ENCODE data around the gene SELENOS. TPM values are rescaled to one million over a fixed set of nuclear protein-coding genes. Genes with fewer than 3 reads are reported as not detected.
A peak's percentile ranks its signal among the peaks of the same experiment; 100 is the strongest.

SELENOS gene
- total RNA-seq, 2 experiments from 2014 or later: 43.0 to 45.7 TPM

DNA sequence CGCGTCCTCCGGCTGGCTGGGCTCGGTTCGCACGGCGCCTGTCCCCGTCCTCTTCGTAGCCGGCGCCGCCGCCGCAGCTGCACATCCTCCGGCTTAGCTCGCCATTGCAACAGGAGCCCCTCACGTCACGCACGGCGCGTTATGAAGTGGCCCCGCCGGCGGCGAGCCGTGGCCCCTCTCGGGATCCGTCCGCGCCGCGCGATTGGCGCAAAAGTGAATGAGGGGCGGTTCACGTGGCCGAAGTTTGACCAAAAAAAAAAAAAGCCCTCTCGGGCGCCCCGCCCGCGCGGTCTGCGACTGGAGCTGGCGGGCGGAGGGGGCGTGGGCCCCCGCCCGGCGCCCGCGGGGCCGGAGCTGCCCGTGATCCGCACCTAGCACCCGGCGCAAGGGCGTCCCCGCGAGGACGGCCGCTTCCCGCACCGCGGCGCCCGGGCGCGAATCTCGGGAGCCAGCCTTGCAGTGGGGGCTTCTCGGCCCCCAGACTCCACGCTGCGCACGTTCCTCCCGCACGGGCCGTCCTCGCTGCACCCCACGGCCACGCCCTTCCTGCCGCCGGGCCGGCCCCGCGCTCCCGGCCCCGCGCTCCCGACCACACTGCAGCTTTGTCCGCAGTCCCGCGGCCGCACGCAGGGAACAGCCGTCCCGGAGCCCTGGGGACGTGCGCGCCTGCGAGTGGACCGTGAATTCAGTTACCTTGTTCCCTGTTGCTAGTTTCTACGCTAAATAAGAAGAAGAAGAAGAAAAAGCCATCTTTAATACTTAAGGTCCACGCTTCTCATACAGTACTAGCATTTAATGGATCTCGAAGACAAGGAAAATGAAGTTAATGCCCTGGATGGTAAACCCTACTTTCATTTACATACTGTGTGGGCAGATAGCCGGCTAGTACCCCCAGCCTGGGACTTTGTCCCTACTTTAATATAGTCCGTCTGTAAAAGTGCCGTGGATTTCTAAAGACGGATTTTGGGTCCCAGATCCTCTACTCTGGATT lies 25.2 kb downstream of the SELENOS start, which contains the start of gene CHSY1:
Gene CHSY1 (minus strand): TSS at position 219 of the 991 bp plus-strand sequence. CDS start 592 bp downstream, outside the sequence.
- ChIA-PET CTCF (interaction anchor here (0.7 to 2.5 kb wide), 14 partner anchors 9 to 246 kb away, joined by 3 to 15 read pairs (median 5); partner anchors contain the start of gene SNRPA1), POLR2A (interaction anchor here (0.9 to 4.0 kb wide), 18 partner anchors 11 to 235 kb away, joined by 3 to 66 read pairs (median 6); no protein-coding TSS in a partner anchor)
- H3K27ac Mint-ChIP-seq: peak within 1 kb of the TSS; percentile 86
- no peaks in the 10 kb centered on the region for H3K9me3 Mint-ChIP-seq
- peaks cover 30% of the 10 kb centered on the region for H3K36me3 Mint-ChIP-seq (ENCODE audit: low read depth)
- peak within 1 kb of the TSS; percentile 95 for H3K4me3 Mint-ChIP-seq
- peak; percentile 90 for DNase-seq
- H3K4me1 Mint-ChIP-seq: peaks cover 70% of the 10 kb centered on the region
- H3K27me3 Mint-ChIP-seq: no peaks in the 10 kb centered on the region

DNA sequence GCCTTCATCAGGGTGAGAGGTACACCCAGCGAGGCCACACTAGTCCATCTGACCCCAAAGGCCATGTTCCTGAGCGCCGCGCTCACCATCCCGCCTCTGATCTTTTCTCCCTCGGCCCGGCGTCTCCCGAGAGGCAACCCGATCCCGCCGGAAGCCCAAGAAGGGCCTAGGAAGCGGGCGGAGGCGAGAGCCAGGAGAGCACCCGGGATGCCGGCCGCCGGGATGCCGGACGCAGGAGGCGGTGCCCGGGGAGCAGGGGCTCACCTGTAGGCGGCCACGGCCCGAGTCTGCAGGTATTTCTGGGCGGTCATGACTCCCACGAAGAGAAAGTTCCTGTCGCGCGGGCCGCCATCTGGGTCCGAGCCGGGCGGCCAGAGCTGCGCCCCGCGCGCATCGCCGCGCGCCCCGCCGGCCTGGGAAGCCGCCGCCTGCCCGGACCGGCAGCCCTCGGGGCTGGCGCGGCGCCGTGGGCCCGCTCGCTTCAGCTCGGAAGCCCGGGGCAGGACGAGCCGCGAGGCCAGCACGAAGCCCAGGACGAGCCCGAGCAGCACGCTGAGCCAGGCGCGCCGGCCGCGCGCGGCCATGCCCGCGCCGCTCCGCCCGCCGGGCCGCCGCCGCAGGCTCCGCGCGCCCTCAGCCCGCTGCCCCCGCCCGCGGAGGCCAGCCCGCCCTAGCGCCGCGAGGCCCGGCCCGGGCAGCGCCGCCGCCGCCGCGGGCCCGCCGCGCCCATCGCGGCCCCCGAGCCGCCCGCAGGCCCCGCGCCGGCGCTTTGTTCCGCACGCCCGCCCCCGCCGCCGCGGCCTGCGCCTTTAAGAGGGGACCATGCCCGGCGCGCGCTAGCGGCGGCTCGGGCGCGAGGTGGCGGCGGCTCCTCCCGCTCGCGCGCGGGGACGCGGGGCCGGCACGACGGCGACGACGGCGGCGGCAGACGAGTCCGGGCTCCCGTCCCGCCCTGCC lies 26.1 kb downstream of the SELENOS start:
- ChIA-PET POLR2A (interaction anchor here (0.9 to 4.0 kb wide), 18 partner anchors 10 to 234 kb away, joined by 3 to 66 read pairs (median 6); no protein-coding TSS in a partner anchor), CTCF (interaction anchor here (0.8 to 2.5 kb wide), 11 partner anchors 8 to 243 kb away, joined by 3 to 15 read pairs (median 5); partner anchors contain the start of gene SNRPA1)
- Mint-ChIP-seq H3K27me3 (no peaks in the 10 kb centered on the region), H3K9me3 (no peaks in the 10 kb centered on the region), H3K36me3 (ENCODE audit: low read depth) (peaks cover 39% of the 10 kb centered on the region), H3K4me1 (peaks cover 76% of the 10 kb centered on the region), H3K27ac (peak overlapping the region; percentile 80), H3K4me3 (peak overlapping the region; percentile 83)
- no peak for DNase-seq

DNA sequence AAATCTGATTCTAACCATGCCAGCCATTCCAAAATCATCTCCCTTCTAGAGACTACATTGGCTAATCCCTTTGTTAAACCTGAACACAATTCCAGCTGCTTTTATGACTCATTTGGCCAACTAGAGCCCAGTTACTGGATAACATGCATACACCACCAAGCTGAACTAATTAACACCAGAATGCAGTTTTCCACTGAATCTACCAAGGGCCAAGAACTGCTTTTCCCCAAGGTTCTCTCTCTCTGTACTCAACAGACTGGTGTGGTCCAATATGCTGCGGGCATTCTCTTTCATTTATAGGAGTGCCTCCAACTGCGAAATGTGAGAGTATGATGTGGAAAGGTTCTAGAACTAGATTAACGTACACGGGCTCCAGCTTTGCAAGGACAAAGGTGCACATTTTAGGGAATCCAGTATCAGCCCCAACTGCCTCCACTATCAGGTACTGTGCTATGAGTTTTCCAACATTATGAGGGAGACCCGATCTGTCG lies 26.9 kb downstream of the SELENOS start:
- ChIA-PET POLR2A (interaction anchor here (0.9 to 4.0 kb wide), 10 partner anchors 9 to 160 kb away, joined by 3 to 66 read pairs (median 7); no protein-coding TSS in a partner anchor), CTCF (interaction anchor here (0.8 to 1.5 kb wide), 6 partner anchors 8 to 83 kb away, joined by 3 to 5 read pairs (median 3); no protein-coding TSS in a partner anchor)
- Mint-ChIP-seq H3K4me1 (peaks cover 79% of the 10 kb centered on the region), H3K27me3 (no peaks in the 10 kb centered on the region), H3K27ac (peak overlapping the region; percentile 80), H3K36me3 (ENCODE audit: low read depth) (peaks cover 46% of the 10 kb centered on the region), H3K4me3 (peak overlapping the region; percentile 80), H3K9me3 (no peaks in the 10 kb centered on the region)
- no peak for DNase-seq

DNA sequence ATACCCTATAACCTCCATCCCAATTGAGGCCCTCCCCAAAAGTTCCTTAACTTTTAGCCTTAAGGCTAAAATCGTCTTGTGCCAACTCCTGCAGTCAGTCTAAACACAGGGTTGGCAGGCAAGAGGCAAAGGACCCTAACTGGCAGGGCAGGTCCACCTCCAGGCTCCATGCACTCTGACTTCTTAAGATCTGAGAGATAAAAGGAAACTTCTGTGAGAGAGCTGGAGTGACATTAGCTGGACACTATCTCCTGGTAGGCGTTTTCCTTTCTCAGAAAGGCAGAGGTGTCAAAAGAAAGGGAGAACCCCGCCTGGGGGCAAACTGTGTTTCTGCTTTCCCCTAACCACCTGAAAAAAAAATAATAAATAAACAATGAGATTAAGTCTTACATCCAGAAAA lies 29.0 kb downstream of the SELENOS start:
- POLR2A ChIA-PET: interaction anchor here (0.5 to 2.9 kb wide), 7 partner anchors 8 to 95 kb away, joined by 3 to 12 read pairs (median 4); no protein-coding TSS in a partner anchor
- Mint-ChIP-seq H3K9me3 (no peaks in the 10 kb centered on the region), H3K36me3 (ENCODE audit: low read depth) (peaks cover 65% of the 10 kb centered on the region), H3K27ac (peak overlapping the region; percentile 67), H3K4me3 (peak overlapping the region; percentile 11), H3K4me1 (peaks cover 82% of the 10 kb centered on the region), H3K27me3 (no peaks in the 10 kb centered on the region)
- CTCF ChIA-PET: interaction anchor here (0.5 to 6.4 kb wide), 10 partner anchors 8 to 240 kb away, joined by 3 to 51 read pairs (median 4); no protein-coding TSS in a partner anchor
- no peak for DNase-seq

DNA sequence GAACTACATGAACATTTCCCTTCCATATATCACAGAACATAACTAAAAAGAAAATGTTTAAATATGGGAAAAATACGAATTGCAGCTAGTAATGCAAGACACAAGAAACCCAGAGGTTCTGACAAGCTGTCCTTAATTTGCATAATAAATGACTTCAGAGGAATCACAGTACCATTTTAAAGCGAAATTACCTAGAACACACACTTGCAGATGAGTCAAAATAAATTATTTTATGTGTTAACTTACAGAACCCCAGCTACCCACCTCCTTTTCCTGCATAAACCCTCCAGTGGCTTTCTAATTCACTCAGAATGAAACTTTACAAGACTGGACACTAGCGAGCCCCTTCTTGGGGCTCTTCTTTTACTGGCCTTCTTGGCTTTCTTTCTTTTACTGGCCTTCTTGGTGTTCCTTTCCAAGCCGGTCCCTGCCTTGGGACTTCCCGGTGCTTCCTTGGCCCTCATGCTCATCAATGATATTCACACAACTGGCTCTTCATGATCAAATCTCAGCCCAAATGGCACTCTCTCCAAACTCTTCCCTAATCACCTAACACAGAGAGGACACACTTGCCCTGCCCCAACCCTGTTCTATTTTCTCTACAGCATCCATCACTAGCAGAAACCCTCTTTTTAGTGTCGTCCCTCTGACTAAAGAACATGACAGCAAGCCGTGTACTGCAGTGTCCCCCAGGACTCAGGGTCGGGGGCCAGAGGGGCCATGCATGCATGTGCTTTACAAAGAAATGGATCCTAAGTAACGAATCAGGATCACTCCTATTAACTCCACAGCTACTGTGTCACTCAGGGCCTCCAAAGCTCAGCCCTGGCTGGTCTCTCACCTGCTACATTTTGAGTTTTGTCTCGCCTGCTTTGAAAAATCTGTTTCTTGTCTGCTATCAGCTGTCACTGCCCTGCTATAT lies 30.2 kb downstream of the SELENOS start:
- Mint-ChIP-seq H3K9me3 (no peaks in the 10 kb centered on the region), H3K27ac (peak overlapping the region; percentile 67), H3K27me3 (no peaks in the 10 kb centered on the region), H3K4me1 (peaks cover 84% of the 10 kb centered on the region), H3K36me3 (ENCODE audit: low read depth) (peaks cover 72% of the 10 kb centered on the region), H3K4me3 (peak overlapping the region; percentile 59)
- ChIA-PET CTCF (interaction anchor here (0.8 to 6.4 kb wide), 7 partner anchors 7 to 233 kb away, joined by 3 to 51 read pairs (median 4); no protein-coding TSS in a partner anchor), POLR2A (interaction anchor here (0.6 to 2.9 kb wide), 9 partner anchors 7 to 128 kb away, joined by 3 to 12 read pairs (median 3); no protein-coding TSS in a partner anchor)
- DNase-seq: no peak

DNA sequence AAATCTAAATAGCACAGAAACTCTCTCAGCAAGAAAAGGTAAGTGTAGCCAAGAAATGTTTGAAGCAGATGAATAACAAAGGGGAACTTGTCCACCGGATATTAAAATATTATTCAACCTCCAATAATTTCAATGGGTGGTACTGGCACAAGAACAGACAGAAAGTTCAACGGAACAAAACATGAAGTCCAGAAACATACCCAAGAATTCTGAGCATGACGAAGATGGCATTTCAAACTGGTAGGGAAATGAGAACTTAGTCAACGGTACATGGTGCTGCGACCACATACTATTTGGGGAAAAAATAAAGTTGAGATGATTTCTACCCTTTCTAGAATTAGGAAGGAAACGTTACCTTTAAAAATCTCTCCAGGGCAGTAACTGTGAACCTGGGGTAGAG lies 30.9 kb downstream of the SELENOS start:
- DNase-seq: no peak
- ChIA-PET POLR2A (interaction anchor here (0.6 to 7.5 kb wide), 7 partner anchors 38 to 120 kb away, joined by 3 to 103 read pairs (median 3); no protein-coding TSS in a partner anchor), CTCF (interaction anchor here (6.4 kb wide), 1 partner anchor 10 kb away, joined by 51 read pairs; no protein-coding TSS in a partner anchor)
- Mint-ChIP-seq H3K9me3 (no peaks in the 10 kb centered on the region), H3K27ac (peak overlapping the region; percentile 67), H3K4me3 (peak overlapping the region; percentile 59), H3K4me1 (peaks cover 91% of the 10 kb centered on the region), H3K27me3 (no peaks in the 10 kb centered on the region), H3K36me3 (ENCODE audit: low read depth) (peaks cover 75% of the 10 kb centered on the region)

DNA sequence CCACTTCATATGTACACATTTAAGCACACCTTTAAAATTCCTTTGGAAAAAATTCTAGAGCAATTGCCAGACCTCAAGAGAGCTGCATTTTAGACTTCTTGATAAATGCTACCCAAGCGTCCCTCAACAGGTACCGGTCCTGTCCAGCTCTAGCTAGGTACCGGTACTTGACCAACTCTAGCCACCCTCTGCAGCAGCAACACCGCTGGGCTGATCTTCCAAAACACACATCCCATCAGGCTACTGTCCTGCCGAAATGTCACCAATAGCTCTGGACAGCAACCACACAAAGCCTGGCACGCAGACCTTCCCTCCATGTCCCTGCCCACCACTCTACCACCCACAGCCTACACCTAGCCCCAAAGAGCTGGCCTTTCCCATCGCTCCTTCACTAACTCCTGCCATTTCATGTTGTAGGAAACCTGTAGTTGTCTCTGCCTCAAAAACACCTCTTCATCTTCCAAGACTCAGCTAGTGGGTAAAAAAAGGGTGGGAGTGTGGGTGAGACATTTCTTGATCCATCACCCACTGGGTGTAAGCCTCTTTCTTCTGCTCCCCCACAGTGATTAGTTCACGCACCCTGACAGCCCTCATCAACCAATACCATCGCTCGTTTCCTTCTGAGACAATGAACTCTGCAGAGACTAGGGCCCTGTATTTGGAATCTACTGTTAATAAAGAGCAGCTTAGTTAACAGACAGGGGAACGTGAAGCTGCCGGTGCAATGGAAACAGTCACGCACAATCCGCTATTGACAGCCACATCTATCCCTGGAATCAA lies 32.2 kb downstream of the SELENOS start:
- H3K27ac Mint-ChIP-seq: peak overlapping the region; percentile 84
- H3K4me3 Mint-ChIP-seq: peak overlapping the region; percentile 16
- POLR2A ChIA-PET: interaction anchor here (0.5 to 7.5 kb wide), 8 partner anchors 31 to 118 kb away, joined by 3 to 103 read pairs (median 8); partner anchors contain the start of gene SNRPA1
- no peaks in the 10 kb centered on the region for H3K9me3 Mint-ChIP-seq
- H3K36me3 Mint-ChIP-seq (ENCODE audit: low read depth): peaks cover 67% of the 10 kb centered on the region
- no peaks in the 10 kb centered on the region for H3K27me3 Mint-ChIP-seq
- peaks cover 97% of the 10 kb centered on the region for H3K4me1 Mint-ChIP-seq
- CTCF ChIA-PET: interaction anchor here (0.8 to 6.4 kb wide), 12 partner anchors 9 to 397 kb away, joined by 3 to 51 read pairs (median 4); no protein-coding TSS in a partner anchor
- DNase-seq: no peak

DNA sequence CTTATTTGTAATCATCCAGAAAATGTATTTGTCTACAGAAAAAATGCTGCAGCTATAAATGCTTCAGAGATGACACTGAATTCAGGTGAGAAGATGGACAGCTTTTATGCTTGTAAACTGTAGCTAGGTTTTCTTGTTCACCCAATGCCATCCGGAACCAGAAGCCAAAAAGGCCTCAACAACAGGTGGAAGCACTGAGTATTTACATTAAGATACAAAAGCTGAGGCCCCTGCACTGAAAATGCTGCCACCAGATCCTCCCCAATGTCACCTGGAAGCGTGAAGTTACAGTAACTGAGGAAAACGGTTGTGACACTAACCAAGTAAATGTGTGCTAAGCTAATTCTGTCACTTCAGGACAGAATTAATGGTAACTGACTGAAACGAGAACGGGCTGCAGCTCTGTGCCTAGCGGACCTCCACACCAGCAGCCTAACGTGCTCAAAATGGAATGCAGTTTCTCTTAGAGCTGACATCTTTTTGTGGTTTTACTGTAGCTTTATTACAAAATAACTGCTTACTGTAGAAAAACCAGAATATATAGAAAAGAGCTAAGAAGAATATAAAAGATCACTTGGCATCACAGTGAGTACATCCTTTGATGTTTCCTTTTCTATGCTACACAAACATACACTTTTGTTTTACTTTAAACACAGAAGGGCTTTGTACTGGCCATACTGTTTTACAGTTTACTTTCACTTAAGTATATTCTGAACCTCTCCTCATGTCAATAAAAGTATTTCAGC lies 33.1 kb downstream of the SELENOS start:
- peaks cover 98% of the 10 kb centered on the region for H3K4me1 Mint-ChIP-seq
- POLR2A ChIA-PET: interaction anchor here (1.4 to 7.5 kb wide), 8 partner anchors 7 to 117 kb away, joined by 6 to 103 read pairs (median 12); partner anchors contain the start of genes CHSY1 and SNRPA1
- CTCF ChIA-PET: interaction anchor here (0.8 to 6.4 kb wide), 11 partner anchors 8 to 236 kb away, joined by 3 to 51 read pairs (median 3); no protein-coding TSS in a partner anchor
- peak overlapping the region; percentile 15 for H3K4me3 Mint-ChIP-seq
- H3K9me3 Mint-ChIP-seq: no peaks in the 10 kb centered on the region
- peak overlapping the region; percentile 84 for H3K27ac Mint-ChIP-seq
- no peaks in the 10 kb centered on the region for H3K27me3 Mint-ChIP-seq
- H3K36me3 Mint-ChIP-seq (ENCODE audit: low read depth): peaks cover 63% of the 10 kb centered on the region
- no peak for DNase-seq

DNA sequence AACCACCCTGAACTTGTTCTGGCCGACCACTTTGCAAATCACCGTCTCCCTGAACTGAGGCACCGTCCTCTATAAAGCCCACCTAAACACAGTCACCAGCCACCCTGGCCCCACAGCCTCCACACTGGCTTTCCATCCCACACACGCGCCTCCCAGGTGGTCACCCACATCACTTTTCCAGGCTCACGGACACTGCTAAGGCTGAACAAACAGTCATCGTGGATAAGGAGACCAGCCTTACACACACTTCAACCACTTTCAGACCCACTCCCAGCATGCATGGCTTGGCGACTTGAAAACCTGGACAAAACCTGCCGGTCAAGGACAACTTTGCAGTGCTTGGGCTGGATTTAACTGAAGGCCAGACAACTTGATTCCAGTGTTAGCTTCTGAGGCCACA lies 33.9 kb downstream of the SELENOS start:
- no peak for DNase-seq
- Mint-ChIP-seq H3K27ac (peak overlapping the region; percentile 84), H3K9me3 (no peaks in the 10 kb centered on the region), H3K36me3 (ENCODE audit: low read depth) (peaks cover 62% of the 10 kb centered on the region), H3K4me1 (peaks cover 100% of the 10 kb centered on the region), H3K27me3 (no peaks in the 10 kb centered on the region), H3K4me3 (peak overlapping the region; percentile 60)
- ChIA-PET CTCF (interaction anchor here (0.7 to 6.4 kb wide), 12 partner anchors 8 to 236 kb away, joined by 3 to 51 read pairs (median 4); partner anchors contain the start of gene CHSY1), POLR2A (interaction anchor here (1.2 to 7.5 kb wide), 12 partner anchors 8 to 76 kb away, joined by 3 to 103 read pairs (median 6); partner anchors contain the start of genes CHSY1 and SNRPA1)
